COR-L47 (cell line): ENCODE results near the gene INTS14.
"Not testable (repeated sequence)": the region's sequence is repeated elsewhere in the genome, so short reads cannot be mapped to it uniquely, and the experiment has no call there.

Source experiments
- DNase-seq: peaks from one replicate; lab custom pipeline; 2025; lab: John Stamatoyannopoulos, UW

INTS14 gene

GRCh38 chr15:65578904-65579728, 31.8 kb downstream of the INTS14 start:
- no peak for DNase-seq

GRCh38 chr15:65577129-65577996, 33.6 kb downstream of the INTS14 start:
- no peak for DNase-seq

DNA sequence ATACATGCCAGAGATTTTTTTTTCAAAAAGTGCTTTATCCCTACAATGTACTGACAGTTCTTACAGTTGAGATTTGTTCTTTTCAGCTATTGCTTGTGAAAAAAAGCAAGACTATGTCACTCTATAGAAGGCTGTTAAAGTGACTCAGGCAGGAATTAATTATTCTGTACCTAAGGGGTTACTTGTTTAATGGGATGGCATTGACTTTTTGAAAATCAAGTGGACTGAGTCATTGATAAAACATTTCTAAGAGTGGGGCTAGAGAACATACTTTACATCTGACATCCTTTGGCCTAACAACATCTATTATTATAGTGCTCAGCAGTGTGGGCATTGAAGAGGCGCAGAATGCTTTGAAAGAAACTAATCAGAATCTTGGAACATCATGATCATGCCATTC, 34.3 kb downstream of the INTS14 start:
- DNase-seq, result no peak

DNA sequence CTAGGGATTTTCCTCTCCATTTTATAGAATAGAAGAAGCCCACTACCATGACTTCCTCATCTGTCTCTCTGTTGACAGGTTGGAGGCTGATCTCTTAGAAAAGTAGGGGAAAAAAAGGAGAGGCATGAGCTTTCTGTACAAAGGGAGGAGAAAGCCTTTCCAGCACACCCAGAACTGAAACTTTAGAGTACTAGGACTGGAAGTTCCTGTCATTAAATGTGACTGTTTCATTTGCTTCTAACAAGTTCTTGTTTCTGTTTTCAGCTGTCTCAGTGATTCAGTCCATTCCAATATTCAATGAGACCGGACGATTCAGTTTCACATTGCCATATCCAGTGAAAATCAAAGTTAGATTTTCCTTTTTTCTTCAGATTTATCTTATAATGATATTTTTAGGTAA, 39.0 kb downstream of the INTS14 start:
- DNase-seq, result no peak

- DNase-seq, result no peak
Observed at GRCh38 chr15:65569728-65570127, 41.2 kb downstream of the INTS14 start.

- no peak for DNase-seq
Observed at GRCh38 chr15:65561934-65562333, 49.0 kb downstream of the INTS14 start.

- DNase-seq, result no peak
Observed at GRCh38 chr15:65559941-65560340, 51.0 kb downstream of the INTS14 start.

- no peak for DNase-seq
Observed at GRCh38 chr15:65558997-65559760, 51.8 kb downstream of the INTS14 start.

DNA sequence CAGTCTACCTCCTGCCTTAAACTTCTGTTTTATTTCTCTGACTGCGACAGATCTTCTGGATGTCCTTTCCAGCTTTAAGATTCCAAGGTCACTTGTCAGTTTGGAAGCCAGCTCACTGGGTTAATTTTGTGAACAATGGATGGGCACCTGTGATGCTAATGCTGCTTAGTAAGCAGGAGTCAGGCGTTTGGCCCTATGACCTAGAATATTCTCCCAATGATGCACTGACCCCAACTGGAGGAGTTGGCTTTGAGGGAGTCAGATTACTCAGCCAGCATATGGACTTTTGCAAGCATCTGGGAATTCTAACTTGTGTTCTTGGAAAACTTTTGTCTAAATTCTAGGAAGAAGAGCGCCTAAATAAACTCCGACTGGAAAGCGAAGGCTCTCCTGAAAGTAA, 52.6 kb downstream of the INTS14 start:
- no peak for DNase-seq

DNA sequence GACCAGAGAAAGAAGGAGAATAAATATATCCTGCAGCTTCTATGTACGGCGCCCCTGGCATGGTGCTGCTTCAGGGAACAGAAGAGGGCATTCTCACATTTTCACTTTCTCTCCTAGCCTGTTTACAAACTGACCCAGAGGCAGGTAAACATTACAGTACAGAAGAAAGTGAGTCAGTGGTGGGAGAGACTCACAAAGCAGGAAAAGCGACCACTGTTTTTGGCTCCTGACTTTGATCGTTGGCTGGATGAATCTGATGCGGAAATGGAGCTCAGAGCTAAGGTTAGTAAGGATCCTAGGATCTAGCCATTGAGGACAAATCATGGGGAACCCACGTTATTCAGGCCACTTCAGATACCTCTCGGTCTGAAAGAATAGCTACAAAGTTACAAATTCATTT, 54.3 kb downstream of the INTS14 start:
- DNase-seq, result no peak

- DNase-seq, result no peak
Observed at GRCh38 chr15:65553691-65554090, 57.2 kb downstream of the INTS14 start.

DNA sequence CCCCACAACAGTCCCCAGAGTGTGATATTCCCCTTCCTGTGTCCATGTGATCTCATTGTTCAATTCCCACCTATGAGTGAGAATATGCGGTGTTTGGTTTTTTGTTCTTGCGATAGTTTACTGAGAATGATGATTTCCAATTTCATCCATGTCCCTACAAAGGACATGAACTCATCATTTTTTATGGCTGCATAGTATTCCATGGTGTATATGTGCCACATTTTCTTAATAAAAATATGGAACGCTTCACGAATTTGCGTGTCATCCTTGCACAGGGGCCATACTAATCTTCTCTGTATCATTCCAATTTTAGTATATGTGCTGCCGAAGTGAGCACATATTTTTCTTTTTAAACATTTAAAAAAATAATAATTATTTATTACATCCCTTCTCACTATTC, 58.1 kb downstream of the INTS14 start:
- not testable (repeated sequence) for DNase-seq

- DNase-seq, result no peak
Observed at GRCh38 chr15:65551183-65551582, 59.7 kb downstream of the INTS14 start.

DNA sequence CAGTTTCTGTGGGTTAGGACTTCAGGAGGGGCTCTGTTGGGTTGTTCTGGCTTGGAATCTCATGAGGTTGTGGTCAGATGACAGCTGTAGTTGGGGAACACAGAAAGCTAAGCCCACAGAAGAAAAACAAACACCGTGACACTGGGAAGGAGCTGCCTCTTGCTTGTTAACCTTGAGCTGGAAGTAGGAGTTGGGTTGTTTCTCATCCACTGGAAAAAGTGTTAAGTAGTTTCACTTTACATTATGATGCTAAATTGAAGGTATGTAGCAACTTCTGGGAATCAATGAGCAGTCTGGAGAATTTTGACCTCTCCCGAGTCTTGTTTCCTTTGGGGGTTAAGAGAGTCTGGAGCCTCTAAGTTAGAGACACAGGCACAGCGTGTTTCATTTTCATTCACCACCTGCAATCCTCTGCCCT, 60.2 kb downstream of the INTS14 start:
- no peak for DNase-seq

- DNase-seq, result not testable (repeated sequence)
Observed at GRCh38 chr15:65549288-65549687, 61.6 kb downstream of the INTS14 start.

DNA sequence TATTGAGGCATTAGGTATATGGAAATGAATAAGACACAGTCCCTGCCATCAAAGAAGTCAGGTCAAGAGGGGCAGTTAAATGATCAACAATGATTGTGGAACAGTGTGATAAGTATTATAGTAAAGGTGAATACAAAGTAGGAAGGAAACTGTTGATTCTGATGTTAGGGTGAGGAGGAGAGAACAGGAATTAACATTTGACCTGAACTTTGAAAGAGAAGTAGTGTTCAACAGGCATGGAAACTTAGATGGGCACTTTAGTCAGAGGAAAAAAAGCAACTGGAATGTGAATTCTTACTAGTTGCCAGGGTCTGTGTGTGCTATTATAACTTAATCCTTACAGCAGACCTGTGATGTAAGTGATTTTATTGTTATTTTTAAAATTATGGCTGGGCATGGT, 63.1 kb downstream of the INTS14 start:
- no peak for DNase-seq

- DNase-seq, result no peak
Observed at GRCh38 chr15:65541231-65541820, 69.6 kb downstream of the INTS14 start.

DNA sequence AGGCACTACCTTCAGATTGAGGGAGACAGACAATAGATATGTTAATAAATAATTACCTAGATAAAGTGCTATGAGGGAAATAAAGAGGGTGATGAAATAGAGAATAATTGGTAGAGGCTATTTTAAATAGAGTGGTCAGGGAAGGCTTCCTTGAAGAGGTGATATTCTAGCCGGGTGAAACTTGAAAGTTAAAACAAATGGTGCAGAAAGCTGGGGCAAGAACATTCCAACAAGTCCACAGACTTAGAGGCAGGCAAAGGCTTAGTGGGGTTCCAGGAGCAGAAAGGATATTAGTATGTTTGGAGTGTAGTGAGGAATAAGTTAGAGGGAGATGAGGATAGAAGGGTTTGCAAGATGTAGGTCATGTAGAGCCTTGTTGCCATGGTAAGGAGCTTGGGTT, 70.6 kb downstream of the INTS14 start:
- DNase-seq, result no peak

GRCh38 chr15:65535192-65535591, 75.7 kb downstream of the INTS14 start:
- DNase-seq, result no peak

DNA sequence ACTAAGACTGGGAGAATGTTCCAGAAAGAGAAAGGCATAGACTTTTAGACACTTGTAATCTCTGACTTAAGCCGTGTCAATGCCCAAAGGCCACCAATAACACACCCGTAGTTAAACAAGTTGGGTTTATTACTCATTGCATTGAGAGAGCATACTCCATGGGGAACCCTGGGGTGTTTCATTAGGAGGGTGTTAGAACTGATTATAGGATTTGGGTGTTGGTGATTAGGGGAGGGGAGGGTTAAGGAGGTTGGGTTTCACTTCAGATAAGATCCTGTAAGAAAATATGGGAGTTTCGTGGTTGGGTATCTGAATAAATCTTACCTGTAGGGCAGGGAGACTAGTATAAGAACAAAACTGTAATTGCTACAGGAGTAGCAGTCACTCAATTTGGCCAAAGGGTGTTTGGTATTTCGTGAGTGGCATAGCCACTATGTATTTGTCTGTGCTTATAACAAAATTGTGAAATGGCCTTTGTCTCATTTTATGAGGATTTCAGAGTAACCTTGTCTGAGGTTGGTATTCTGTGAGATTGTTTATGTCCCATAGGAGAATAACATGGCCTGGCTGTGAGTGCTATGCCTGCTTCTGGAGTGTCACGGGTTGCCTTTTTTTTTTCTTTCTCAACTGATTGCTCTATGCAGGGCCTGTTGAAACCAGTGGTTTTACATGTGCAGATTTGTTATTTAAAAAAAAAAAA, 77.7 kb downstream of the INTS14 start:
- DNase-seq, result no peak

DNA sequence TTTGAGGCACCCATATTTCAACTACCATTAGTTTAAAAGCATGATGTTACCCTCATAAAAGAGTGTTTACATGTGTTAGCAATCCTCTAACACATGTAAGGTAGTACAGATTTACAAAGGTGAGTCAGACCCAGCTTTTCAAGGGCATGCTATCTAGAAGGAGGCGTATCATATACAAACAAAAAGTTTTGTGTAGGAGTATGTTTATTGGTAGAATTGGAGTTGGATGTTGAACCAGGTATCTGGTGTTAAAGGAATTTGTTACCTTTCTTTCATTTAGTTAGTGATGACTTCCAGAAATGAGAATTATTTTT, 78.2 kb downstream of the INTS14 start:
- DNase-seq, result no peak
